ENCODE data around the gene FAM222A. TPM values are rescaled to one million over a fixed set of nuclear protein-coding genes. Genes with fewer than 3 reads are reported as not detected.

The FAM222A gene
- total and polyA plus RNA-seq, 12 donors, result 9.2 to 57.8 (median 25.3) TPM

DNA sequence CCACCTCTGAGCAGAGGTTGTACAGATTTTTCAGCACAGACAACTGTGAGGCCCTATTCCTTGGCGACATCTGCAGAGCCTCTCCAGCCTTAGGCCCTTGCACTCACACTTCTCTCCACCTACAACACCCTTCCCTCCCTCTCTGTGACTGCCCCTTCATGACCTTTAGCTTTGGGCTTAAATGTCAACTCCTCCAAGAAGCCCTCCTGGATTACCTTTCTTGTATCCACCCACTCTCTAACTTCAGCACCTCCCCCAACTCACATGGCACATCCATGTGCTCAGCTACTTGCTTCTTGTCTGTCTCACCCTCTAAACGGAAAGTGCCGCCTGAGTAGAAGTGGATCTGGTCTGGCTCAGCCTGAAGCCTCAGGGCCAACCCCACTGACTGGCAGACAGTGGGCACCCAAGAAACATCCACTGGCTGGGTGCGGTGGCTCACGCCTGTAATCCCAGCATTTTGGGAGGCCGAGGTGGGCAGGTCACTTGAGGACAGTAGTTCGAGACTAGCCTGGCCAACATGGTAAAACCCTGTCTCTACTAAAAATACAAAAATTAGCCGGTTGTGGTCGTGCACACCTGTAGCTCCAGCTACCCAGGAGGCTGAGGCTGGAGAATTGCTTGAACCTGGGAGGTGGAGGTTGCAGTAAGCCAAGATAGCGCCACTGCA is 97.5 kb downstream of the FAM222A start:
- no peaks in the 10 kb centered on the region for H3K4me1 ChIP-seq (replicated peaks in 1 of 2)
- no peaks in the 10 kb centered on the region for H3K27me3 ChIP-seq
- intact Hi-C loops (cut with DNase I), result no loop called here
- no peak overlapping the region for H3K4me3 ChIP-seq
- DNase-seq, result no peak
- TF ChIP-seq, protein P1, sequence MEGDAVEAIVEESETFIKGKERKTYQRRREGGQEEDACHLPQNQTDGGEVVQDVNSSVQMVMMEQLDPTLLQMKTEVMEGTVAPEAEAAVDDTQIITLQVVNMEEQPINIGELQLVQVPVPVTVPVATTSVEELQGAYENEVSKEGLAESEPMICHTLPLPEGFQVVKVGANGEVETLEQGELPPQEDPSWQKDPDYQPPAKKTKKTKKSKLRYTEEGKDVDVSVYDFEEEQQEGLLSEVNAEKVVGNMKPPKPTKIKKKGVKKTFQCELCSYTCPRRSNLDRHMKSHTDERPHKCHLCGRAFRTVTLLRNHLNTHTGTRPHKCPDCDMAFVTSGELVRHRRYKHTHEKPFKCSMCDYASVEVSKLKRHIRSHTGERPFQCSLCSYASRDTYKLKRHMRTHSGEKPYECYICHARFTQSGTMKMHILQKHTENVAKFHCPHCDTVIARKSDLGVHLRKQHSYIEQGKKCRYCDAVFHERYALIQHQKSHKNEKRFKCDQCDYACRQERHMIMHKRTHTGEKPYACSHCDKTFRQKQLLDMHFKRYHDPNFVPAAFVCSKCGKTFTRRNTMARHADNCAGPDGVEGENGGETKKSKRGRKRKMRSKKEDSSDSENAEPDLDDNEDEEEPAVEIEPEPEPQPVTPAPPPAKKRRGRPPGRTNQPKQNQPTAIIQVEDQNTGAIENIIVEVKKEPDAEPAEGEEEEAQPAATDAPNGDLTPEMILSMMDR (IDR thresholded peaks at IDR 0.05), result no peak
- TF ChIP-seq POLR2A (IDR thresholded peaks at IDR 0.05), result no peak
- H3K9me3 ChIP-seq (replicated peaks in 1 of 3), result no peaks in the 10 kb centered on the region
- no peaks in the 10 kb centered on the region for H3K36me3 ChIP-seq (replicated peaks in 1 of 2)
- no peak overlapping the region for H3K27ac ChIP-seq
- 84 to 90% (median 86%) methylated on average over 10 of the region's 10 CpGs for WGBS, 4 donors

DNA sequence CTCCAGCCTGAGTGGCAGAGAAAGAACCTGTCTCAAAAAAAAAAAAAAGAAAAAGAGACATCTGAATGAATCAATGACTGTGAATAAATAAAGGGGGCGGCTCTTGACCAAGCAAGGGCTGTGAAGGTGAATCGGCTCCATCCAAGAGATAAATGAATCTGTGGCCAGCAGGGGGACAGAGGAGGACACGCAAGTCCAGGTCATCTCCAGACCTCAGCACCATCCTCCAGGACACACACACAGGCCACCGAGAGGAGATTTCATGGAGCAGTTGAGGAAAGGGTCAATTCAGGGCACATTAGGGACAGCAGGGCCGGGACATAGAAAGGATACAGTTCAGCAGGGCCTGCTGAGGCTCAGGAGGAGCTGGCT is 98.0 kb downstream of the FAM222A start:
- no peaks in the 10 kb centered on the region for H3K27me3 ChIP-seq
- H3K36me3 ChIP-seq (replicated peaks in 1 of 2), result no peaks in the 10 kb centered on the region
- WGBS, 4 donors, result 73 to 86% (median 75%) methylated on average over 5 of the region's 5 CpGs
- intact Hi-C loops (cut with DNase I), result no loop called here
- H3K4me1 ChIP-seq (replicated peaks in 1 of 2), result no peaks in the 10 kb centered on the region
- no peak for DNase-seq
- H3K27ac ChIP-seq, result no peak overlapping the region
- no peaks in the 10 kb centered on the region for H3K9me3 ChIP-seq (replicated peaks in 1 of 3)
- TF ChIP-seq, protein P1 (IDR thresholded peaks at IDR 0.05), result no peak
- no peak for TF ChIP-seq POLR2A (IDR thresholded peaks at IDR 0.05)
- H3K4me3 ChIP-seq, result no peak overlapping the region

DNA sequence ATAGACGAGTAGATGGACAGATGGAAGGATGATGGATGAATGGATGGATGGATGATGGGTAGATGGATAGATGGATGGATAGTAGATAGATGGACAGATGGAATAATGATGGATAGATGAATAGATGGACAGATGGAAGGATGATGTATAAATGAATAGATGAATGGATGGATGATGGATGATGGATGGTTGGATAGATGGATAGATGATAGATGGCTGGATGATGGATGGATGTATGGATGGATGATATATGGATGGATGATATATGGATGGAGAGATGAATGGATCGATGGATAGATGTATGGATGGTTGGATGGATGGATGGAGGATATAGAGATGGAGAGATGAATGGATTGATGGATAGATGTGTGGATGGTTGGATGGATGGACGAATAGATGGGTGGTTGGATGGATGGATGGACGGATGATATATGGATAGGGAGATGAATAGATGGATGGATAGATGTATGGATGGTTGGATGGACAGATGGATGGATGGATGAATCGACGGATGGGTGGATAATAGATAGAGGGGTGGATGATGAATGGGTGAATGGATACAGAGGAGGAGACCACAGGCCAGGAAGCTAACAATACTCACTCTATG is 100.3 kb downstream of the FAM222A start:
- no peak for TF ChIP-seq POLR2A (IDR thresholded peaks at IDR 0.05)
- no peaks in the 10 kb centered on the region for H3K27me3 ChIP-seq
- 84 to 95% (median 86%) methylated on average over 6 of the region's 6 CpGs for WGBS, 4 donors

DNA sequence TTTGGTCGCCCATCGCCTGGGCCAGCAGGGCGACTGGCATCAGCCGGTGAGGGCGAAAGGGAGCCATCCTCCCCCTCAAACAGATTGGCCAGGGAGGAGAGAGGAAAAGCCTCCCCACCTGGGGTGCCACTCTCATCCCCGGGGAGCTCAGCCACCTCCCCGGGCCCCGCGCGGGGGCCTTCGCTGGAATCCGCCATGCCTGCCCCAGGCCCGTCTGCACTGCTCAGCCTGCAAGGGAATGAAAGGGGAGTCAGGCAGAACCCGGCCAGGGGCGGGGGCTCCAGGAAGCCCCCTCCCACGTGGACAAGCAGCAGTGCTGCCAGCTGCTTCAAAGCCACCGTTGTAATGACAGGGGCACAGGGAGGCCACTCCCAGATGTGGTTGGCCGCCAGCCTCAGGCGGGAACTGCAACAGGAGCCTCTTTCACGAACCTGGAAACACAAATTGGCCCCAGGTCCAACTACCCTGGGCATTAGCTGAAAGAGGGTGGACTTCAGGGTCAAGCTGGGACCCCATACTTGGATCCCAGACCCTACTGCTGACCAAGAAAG is 101.0 kb downstream of the FAM222A start:
- no peak overlapping the region for H3K4me3 ChIP-seq
- 75 to 96% (median 79%) methylated on average over 10 to 20 of the region's 20 CpGs for whole genome bisulfite sequencing, 4 donors
- no peaks in the 10 kb centered on the region for H3K4me1 ChIP-seq (replicated peaks in 1 of 2)
- no peak overlapping the region for H3K27ac ChIP-seq
- H3K9me3 ChIP-seq (replicated peaks in 1 of 3), result no peaks in the 10 kb centered on the region
- no peak for DNase-seq
- intact Hi-C loops (cut with DNase I), result no loop called here
- no peaks in the 10 kb centered on the region for H3K27me3 ChIP-seq
- H3K36me3 ChIP-seq (replicated peaks in 1 of 2), result no peaks in the 10 kb centered on the region
- TF ChIP-seq, protein P1 (IDR thresholded peaks at IDR 0.05), result no peak
- no peak for TF ChIP-seq POLR2A (IDR thresholded peaks at IDR 0.05)

More for the DNA sequence above, 100.3 kb downstream of the FAM222A start:
- H3K4me1 ChIP-seq (replicated peaks in 1 of 2), result no peaks in the 10 kb centered on the region
- intact Hi-C loops (cut with DNase I), result no loop called here
- H3K4me3 ChIP-seq, result no peak overlapping the region
- DNase-seq, result no peak
- H3K9me3 ChIP-seq (replicated peaks in 1 of 3), result no peaks in the 10 kb centered on the region
- H3K36me3 ChIP-seq (replicated peaks in 1 of 2), result no peaks in the 10 kb centered on the region
- H3K27ac ChIP-seq, result no peak overlapping the region
